GM18519 (cell line): ENCODE measurements around the gene CTBP1.

ENCODE experiments used
- ATAC-seq: cut with Tn5 transposase; IDR thresholded peaks from one replicate; pipeline ENCODE4 v1.9.1; 2021; ENCODE audit warnings: mild to moderate bottlenecking, moderate library complexity; ENCODE audit not compliant: unreplicated experiment, low FRiP score

Gene CTBP1

DNA sequence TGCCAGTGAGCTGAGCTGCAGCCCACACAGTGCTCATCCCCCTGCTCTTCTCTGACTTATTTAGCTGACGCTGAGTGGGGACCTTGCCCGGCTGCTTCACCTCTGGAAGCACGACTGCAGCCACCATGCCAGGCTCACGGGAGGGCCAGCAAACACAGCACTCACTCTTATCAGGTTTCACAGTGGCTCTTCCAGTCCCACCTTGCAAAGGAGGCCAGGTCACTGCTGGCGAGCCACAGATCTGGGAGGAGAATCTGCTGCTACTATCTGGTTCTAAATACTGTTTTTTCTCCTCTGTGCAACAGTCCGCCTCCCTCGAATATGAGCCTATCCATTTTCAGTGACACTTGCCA lies 69.9 kb downstream of the CTBP1 start:
- ATAC-seq: no peak

- ATAC-seq: no peak
These were observed 70.4 kb downstream of the CTBP1 start for GRCh38 chr4:1178300-1179088.

- ATAC-seq: no peak
These were observed 71.4 kb downstream of the CTBP1 start for GRCh38 chr4:1177274-1178141.

DNA sequence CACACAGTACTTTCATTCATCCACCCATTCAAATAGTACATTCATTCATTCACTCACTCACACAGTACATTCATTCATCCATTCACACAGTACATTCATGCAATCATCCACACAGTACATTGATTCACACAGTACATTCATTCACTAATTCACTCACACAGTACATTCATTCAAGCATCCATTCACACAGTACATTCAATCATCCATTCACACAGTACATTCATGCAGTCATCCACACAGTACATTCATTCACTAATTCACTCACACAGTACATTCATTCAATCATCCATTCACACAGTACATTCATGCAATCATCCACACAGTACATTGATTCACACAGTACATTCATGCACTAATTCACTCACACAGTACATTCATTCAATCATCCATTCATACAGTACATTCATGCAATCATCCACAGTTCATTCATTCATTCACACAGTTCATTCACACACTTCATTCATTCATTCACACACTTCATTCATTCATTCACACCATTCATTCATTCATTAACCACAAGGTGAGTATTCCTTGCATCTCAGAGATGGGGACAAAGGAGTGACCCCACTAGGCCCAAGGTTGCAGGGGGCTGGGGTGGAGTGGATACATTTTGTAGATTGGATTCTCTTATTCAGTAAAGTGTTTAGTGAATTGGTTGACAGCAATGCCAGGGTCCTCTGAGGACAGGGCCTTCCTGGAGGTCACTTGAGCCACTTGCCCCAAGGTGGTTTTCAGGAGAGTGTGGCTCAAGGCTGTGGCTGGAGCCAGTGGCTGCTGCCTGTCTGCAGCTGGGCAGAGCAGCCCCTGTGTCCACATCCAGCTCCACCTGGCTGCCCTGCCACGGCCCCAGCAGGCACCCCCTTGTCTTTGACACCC lies 72.3 kb downstream of the CTBP1 start:
- no peak for ATAC-seq

- ATAC-seq: no peak
These were observed 73.2 kb downstream of the CTBP1 start for GRCh38 chr4:1175635-1176229.

DNA sequence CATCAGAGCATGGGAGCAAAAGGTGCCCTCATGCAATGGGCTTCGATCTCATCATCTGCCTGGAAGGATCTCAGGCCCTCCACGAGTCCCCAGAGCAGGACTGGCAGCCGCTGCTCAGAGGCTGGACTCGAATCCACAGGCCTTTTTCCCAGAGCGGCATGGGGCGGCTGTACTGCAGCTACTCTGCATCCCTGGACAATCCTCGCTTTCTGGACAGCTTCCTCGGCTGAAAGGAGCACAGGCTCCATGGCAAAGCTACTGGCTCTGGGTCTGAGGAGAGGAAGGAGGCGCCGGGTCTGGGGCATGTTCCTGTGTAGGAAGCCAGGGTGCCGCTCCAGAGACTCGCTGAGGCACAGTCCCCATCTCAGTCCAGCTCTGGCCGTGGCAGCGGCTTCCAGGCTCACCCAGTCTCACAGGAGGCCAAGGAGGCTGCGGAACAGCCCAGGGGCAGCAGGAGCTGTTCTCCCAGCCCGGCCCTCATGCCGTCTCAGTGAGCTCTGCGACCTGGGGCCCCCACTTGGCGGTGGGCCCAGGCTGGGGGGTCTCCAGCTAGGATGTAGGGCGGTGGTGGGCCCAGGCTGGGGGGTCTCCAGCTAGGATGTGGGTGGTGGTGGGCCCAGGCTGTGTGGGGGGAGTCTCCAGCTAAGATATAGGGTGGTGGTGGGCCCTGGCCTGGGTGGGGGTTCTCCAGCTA lies 73.8 kb downstream of the CTBP1 start:
- ATAC-seq: no peak

GRCh38 chr4:1172971-1173757 lies 75.8 kb downstream of the CTBP1 start:
- ATAC-seq: no peak

DNA sequence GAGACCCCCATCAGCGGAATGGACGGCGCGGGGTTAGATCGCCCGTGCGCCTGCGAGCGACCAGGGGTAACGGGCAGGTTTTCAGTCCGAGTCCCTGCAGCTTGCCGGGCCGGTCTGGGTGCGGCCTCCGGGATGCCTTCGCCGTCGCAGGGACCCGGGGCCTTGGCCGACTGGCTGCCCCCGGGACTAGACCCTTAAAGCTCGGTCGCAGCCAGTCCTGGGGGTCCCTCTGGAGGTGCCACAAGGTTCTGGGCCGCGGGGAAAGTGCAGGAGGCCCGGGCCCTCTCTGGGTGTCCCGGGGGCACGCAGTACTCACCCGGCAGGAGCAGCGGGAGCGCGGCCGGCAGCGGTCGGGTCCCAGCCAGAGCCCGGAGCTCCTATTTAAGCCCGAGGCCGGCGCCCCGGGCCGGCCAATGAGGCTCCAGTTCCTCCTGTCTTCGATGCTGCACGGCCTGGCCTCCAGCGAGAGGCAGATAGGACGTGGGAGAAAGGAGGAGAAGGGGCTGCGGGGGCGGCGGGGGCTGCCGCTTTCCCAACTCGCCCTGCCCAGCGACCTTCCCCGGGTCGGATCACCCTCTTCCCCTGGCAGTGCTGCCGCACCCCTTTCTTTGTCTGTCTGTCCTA lies 76.6 kb downstream of the CTBP1 start, which contains the start of gene SPON2:
SPON2 (minus strand) TSS at position 356 of the 624 bp plus-strand sequence.
- no peak for ATAC-seq

GRCh38 chr4:1171311-1172227 lies 77.4 kb downstream of the CTBP1 start:
- no peak for ATAC-seq

GRCh38 chr4:1170976-1171310 lies 78.0 kb downstream of the CTBP1 start:
- no peak for ATAC-seq

- ATAC-seq: no peak
These were observed 78.6 kb downstream of the CTBP1 start for GRCh38 chr4:1170156-1170975.

DNA sequence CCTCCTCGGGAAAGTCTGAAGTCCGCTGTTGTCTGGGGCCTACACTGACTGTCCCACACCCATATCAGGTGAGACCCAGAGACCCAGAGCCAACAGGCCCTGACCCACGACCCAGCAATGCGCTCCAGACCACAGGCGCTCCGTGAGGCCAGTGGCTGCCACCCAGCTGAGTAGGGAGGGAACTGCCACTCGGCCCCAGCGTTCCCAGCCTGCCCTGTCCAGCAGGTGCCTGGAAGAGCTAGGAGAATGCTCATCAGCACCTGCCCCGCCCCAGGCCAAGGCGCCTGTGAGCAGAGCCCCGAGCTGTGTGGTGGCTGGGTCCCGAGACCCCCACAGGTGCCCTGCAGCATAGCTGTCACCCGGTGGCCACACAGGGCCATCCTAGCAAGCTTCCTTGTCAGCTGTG lies 79.2 kb downstream of the CTBP1 start:
- no peak for ATAC-seq

DNA sequence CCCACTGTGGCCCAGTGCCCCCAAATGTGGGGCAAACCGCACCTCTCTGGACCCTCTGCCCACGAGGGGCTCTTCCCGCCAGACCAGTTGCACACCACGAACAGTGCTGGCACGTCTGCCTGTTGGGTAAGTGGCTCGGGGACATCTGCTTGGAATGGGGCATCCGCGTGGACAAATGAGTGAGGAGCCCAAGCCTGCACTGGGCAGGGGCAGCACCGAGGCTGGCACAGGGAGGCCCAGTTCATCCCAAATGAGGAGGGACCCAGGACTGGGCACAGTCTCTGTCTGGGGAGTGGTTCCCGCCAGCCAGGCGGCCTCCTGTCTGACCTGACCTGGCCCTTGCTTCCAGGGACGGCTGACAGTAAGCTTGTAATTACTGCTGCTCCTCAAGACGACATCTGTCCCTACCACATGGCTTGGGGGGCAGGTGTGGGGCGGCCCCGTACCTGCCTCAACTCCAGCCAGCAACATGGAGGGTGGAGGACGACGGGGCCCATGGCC lies 79.7 kb downstream of the CTBP1 start:
- no peak for ATAC-seq

- no peak for ATAC-seq
These were observed 80.5 kb downstream of the CTBP1 start for GRCh38 chr4:1168191-1169101.

GRCh38 chr4:1167244-1167949 lies 81.5 kb downstream of the CTBP1 start:
- peak; percentile 58 for ATAC-seq
